Activated CD4-positive, alpha-beta T cell treated with anti-CD3 and anti-CD28 coated beads, Interleukin-2, amount 10 ng/mL, durations not matched to agents 7 days and 5 days (primary cell): Measurements from ENCODE around the gene TPD52L2. TPM values are rescaled to one million over a fixed set of nuclear protein-coding genes. Genes with fewer than 3 reads are reported as not detected.

ENCODE experiments used
- CTCF ChIA-PET: fragments of 350-600 bp; sonication (Branson Sonifier 250); formaldehyde crosslinking; loops from one replicate; lab custom pipeline; 2021; ENCODE audit warnings: antibody characterized with exemption; lab: Charles Lee
- POLR2A ChIA-PET: fragments of 350-600 bp; sonication (Branson Sonifier 250); formaldehyde crosslinking; loops from one replicate; lab custom pipeline; 2021; ENCODE audit warnings: antibody characterized with exemption; lab: Charles Lee
- DNase-seq: peaks from one replicate; pipeline ENCODE4 v3.0.0-alpha.2; 2020
- H3K27ac Mint-ChIP-seq: one replicate; pipeline ENCODE4 v1.8.0; 2021; ENCODE audit warnings: mild to moderate bottlenecking, moderate library complexity, mixed read lengths
- H3K27me3 Mint-ChIP-seq: one replicate; pipeline ENCODE4 v1.8.0; 2021; ENCODE audit warnings: mixed read lengths
- H3K36me3 Mint-ChIP-seq: one replicate; pipeline ENCODE4 v1.8.0; 2021; ENCODE audit warnings: low read depth, mixed read lengths
- H3K4me1 Mint-ChIP-seq: one replicate; pipeline ENCODE4 v1.8.0; 2021; ENCODE audit warnings: mixed read lengths
- H3K4me3 Mint-ChIP-seq: one replicate; pipeline ENCODE4 v1.8.0; 2021; ENCODE audit warnings: mild to moderate bottlenecking, moderate library complexity, mixed read lengths
- H3K9me3 Mint-ChIP-seq: one replicate; pipeline ENCODE4 v1.8.0; 2021; ENCODE audit warnings: mixed read lengths
- total RNA-seq, 2 experiments: library from RNA; stranded (reverse); gene quantifications; one replicate each; pipeline ENCODE4 v1.2.3, GENCODE V29; 2021

Gene TPD52L2
- total RNA-seq, 2 experiments from 2014 or later, result 39.6 to 41.6 TPM

- Mint-ChIP-seq H3K27ac (no peak overlapping the region), H3K4me1 (peaks cover 22% of the 10 kb centered on the region), H3K4me3 (no peak overlapping the region), H3K27me3 (peaks cover 14% of the 10 kb centered on the region), H3K9me3 (no peaks in the 10 kb centered on the region), H3K36me3 (no peaks in the 10 kb centered on the region)
- ChIA-PET CTCF (no interaction called here), POLR2A (no interaction called here)
- DNase-seq, result no peak
These were observed 10.9 kb upstream of the TPD52L2 start for GRCh38 chr20:63854069-63854765.

GRCh38 chr20:63854766-63855362 lies 10.2 kb upstream of the TPD52L2 start:
- Mint-ChIP-seq H3K9me3 (no peaks in the 10 kb centered on the region), H3K27ac (no peak overlapping the region), H3K36me3 (no peaks in the 10 kb centered on the region), H3K4me3 (no peak overlapping the region), H3K27me3 (peaks cover 14% of the 10 kb centered on the region), H3K4me1 (peaks cover 25% of the 10 kb centered on the region)
- ChIA-PET POLR2A (no interaction called here), CTCF (interaction anchor here (1.1 to 1.3 kb wide), 2 partner anchors 13 kb away, joined by 3 read pairs; no protein-coding TSS in a partner anchor)
- no peak for DNase-seq

- ChIA-PET POLR2A (no interaction called here), CTCF (interaction anchor here (1.1 to 1.3 kb wide), 2 partner anchors 13 to 14 kb away, joined by 3 read pairs; no protein-coding TSS in a partner anchor)
- H3K36me3 Mint-ChIP-seq, result no peaks in the 10 kb centered on the region
- no peak for DNase-seq
- no peak overlapping the region for H3K27ac Mint-ChIP-seq
- H3K4me1 Mint-ChIP-seq, result peaks cover 25% of the 10 kb centered on the region
- H3K4me3 Mint-ChIP-seq, result no peak overlapping the region
- H3K9me3 Mint-ChIP-seq, result no peaks in the 10 kb centered on the region
- peaks cover 13% of the 10 kb centered on the region for H3K27me3 Mint-ChIP-seq
These were observed 9.5 kb upstream of the TPD52L2 start for GRCh38 chr20:63855363-63856097.

GRCh38 chr20:63856098-63856511 lies 9.0 kb upstream of the TPD52L2 start:
- H3K4me3 Mint-ChIP-seq, result no peak overlapping the region
- POLR2A ChIA-PET, result no interaction called here

GRCh38 chr20:63857764-63858392 lies 7.2 kb upstream of the TPD52L2 start:
- DNase-seq, result no peak
- Mint-ChIP-seq H3K4me1 (peaks cover 13% of the 10 kb centered on the region), H3K27ac (no peak overlapping the region), H3K4me3 (no peak overlapping the region), H3K27me3 (no peaks in the 10 kb centered on the region), H3K9me3 (no peaks in the 10 kb centered on the region), H3K36me3 (peaks cover 5% of the 10 kb centered on the region)
- ChIA-PET CTCF (no interaction called here), POLR2A (no interaction called here)

More at GRCh38 chr20:63856098-63856511, 9.0 kb upstream of the TPD52L2 start:
- Mint-ChIP-seq H3K9me3 (no peaks in the 10 kb centered on the region), H3K27ac (no peak overlapping the region), H3K4me1 (peaks cover 19% of the 10 kb centered on the region), H3K36me3 (peaks cover 3% of the 10 kb centered on the region), H3K27me3 (peaks cover 7% of the 10 kb centered on the region)
- no peak for DNase-seq
- CTCF ChIA-PET, result interaction anchor here (1.1 to 1.3 kb wide), 2 partner anchors 12 to 14 kb away, joined by 3 read pairs; no protein-coding TSS in a partner anchor

- Mint-ChIP-seq H3K4me3 (no peak overlapping the region), H3K36me3 (peaks cover 10% of the 10 kb centered on the region), H3K9me3 (no peaks in the 10 kb centered on the region), H3K27me3 (no peaks in the 10 kb centered on the region), H3K27ac (no peak overlapping the region), H3K4me1 (peaks cover 20% of the 10 kb centered on the region)
- no peak for DNase-seq
- CTCF ChIA-PET, result interaction anchor here (0.5 kb wide), 1 partner anchor 10 kb away, joined by 3 read pairs; no protein-coding TSS in a partner anchor
- POLR2A ChIA-PET, result no interaction called here
These were observed 6.5 kb upstream of the TPD52L2 start for GRCh38 chr20:63858393-63859165.

- Mint-ChIP-seq H3K27me3 (no peaks in the 10 kb centered on the region), H3K4me1 (peaks cover 26% of the 10 kb centered on the region), H3K27ac (no peak overlapping the region), H3K4me3 (no peak overlapping the region), H3K36me3 (peaks cover 15% of the 10 kb centered on the region), H3K9me3 (no peaks in the 10 kb centered on the region)
- POLR2A ChIA-PET, result no interaction called here
- CTCF ChIA-PET, result interaction anchor here (0.5 to 0.6 kb wide), 2 partner anchors 9 to 10 kb away, joined by 3 read pairs; no protein-coding TSS in a partner anchor
- DNase-seq, result no peak
These were observed 5.8 kb upstream of the TPD52L2 start for GRCh38 chr20:63859166-63859699.

- Mint-ChIP-seq H3K27me3 (no peaks in the 10 kb centered on the region), H3K9me3 (no peaks in the 10 kb centered on the region), H3K36me3 (peaks cover 15% of the 10 kb centered on the region), H3K4me3 (no peak overlapping the region), H3K27ac (no peak overlapping the region), H3K4me1 (peaks cover 27% of the 10 kb centered on the region)
- POLR2A ChIA-PET, result no interaction called here
- CTCF ChIA-PET, result no interaction called here
- DNase-seq, result no peak
These were observed 4.6 kb upstream of the TPD52L2 start for GRCh38 chr20:63860325-63861051.

- peaks cover 34% of the 10 kb centered on the region for H3K4me1 Mint-ChIP-seq
- peaks cover 15% of the 10 kb centered on the region for H3K36me3 Mint-ChIP-seq
- ChIA-PET CTCF (interaction anchor here (1.2 kb wide), 1 partner anchor 10 kb away, joined by 3 read pairs; no protein-coding TSS in a partner anchor), POLR2A (no interaction called here)
- no peak within 1 kb of the TSS for H3K4me3 Mint-ChIP-seq
- no peaks in the 10 kb centered on the region for H3K9me3 Mint-ChIP-seq
- no peaks in the 10 kb centered on the region for H3K27me3 Mint-ChIP-seq
- no peak within 1 kb of the TSS for H3K27ac Mint-ChIP-seq
- DNase-seq, result no peak
These were observed 3.6 kb upstream of the TPD52L2 start, which contains the start of gene ABHD16B for GRCh38 chr20:63861365-63861934. ABHD16B (plus strand) TSS chr20:63861498; CDS start chr20:63861541, 43 bp downstream.

GRCh38 chr20:63861981-63862901 lies 2.8 kb upstream of the TPD52L2 start:
- Mint-ChIP-seq H3K4me1 (peaks cover 34% of the 10 kb centered on the region), H3K27me3 (no peaks in the 10 kb centered on the region), H3K36me3 (peaks cover 15% of the 10 kb centered on the region), H3K27ac (no peak overlapping the region), H3K4me3 (no peak overlapping the region), H3K9me3 (no peaks in the 10 kb centered on the region)
- DNase-seq, result no peak
- ChIA-PET CTCF (interaction anchor here (1.2 to 1.7 kb wide), 2 partner anchors 11 to 20 kb away, joined by 3 to 4 read pairs; no protein-coding TSS in a partner anchor), POLR2A (no interaction called here)
